Duodenal mucosa (tissue), 2 donors: ENCODE results near the gene GNGT1.

Source experiments
- H3K27ac ChIP-seq: one replicate; pipeline ENCODE4 v1.7.0; 2013; ENCODE audit warnings: low read depth, low read length
- H3K27me3 ChIP-seq, 2 donors: one replicate each; pipeline ENCODE4 v1.7.0; 2013; ENCODE audit warnings: low read length in 2 of 2, control low read depth in 1 of 2; ENCODE audit not compliant: insufficient read depth in 2 of 2, control insufficient read depth in 1 of 2
- H3K36me3 ChIP-seq, 2 donors: one replicate each; pipeline ENCODE4 v1.7.0; 2013; ENCODE audit warnings: low read length in 2 of 2, control low read depth in 1 of 2; ENCODE audit not compliant: insufficient read depth in 2 of 2, control insufficient read depth in 1 of 2
- H3K4me1 ChIP-seq, 2 donors: one replicate each; pipeline ENCODE4 v1.7.0; 2013; ENCODE audit warnings: low read length in 2 of 2, control low read depth in 1 of 2; ENCODE audit not compliant: insufficient read depth in 2 of 2, control insufficient read depth in 1 of 2
- H3K4me3 ChIP-seq, 2 donors: one replicate each; pipeline ENCODE4 v1.7.0; 2013; ENCODE audit warnings: low read length in 2 of 2, low read depth in 1 of 2
- H3K9ac ChIP-seq, 2 donors: one replicate each; pipeline ENCODE4 v1.7.0; 2013; ENCODE audit warnings: low read length in 2 of 2, low read depth in 1 of 2
- H3K9me3 ChIP-seq, 2 donors: one replicate each; pipeline ENCODE4 v1.7.0; 2013; ENCODE audit warnings: low read length in 2 of 2, control low read depth in 1 of 2; ENCODE audit not compliant: control insufficient read depth in 1 of 2

The GNGT1 gene

DNA sequence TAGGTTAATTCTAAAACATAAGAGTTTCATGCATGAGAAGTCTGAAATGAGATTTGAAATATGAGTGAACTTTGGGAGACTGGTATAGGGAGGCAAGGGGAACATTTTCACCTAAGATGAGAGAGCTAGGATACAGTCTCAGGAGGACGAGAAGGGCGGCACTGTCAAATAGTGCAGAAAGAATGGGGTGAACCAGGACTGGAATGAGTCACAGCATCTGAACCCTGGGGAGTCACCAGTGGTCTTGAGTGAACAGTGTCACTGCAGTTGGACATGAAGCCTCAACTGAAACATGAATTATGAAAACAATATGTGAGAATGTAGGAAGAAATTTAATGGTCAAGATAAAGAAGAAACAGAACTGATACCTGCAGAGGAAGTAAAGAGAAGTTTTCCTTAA, 48.9 kb downstream of the GNGT1 start:
- Histone ChIP-seq H3K36me3 (no peaks in the 10 kb centered on the region), H3K4me1 (no peaks in the 10 kb centered on the region), H3K9me3 (no peaks in the 10 kb centered on the region), H3K4me3 (no peak overlapping the region), H3K27me3 (no peaks in the 10 kb centered on the region), H3K27ac (no peak overlapping the region), H3K9ac (no peak overlapping the region)

DNA sequence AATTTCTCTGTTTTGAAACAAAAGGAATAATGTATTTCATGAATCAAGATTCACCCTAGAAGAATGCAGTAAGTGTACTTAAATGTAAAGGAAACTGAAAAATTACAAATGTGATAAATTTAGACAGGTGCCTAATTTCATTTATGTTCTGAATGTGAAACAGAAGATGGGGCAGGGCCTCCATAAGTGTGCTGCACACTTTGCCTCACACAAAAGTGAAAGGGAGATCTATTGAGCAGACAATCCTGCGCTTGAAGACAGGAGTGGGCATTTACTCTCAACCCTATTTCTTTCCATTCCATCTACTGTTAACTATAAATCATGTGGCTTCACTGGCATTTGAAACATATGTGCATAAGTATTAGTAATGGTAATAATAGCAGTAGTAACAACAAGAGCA, 51.4 kb downstream of the GNGT1 start:
- no peaks in the 10 kb centered on the region for H3K4me1 ChIP-seq
- no peak overlapping the region for H3K9ac ChIP-seq
- no peaks in the 10 kb centered on the region for H3K27me3 ChIP-seq
- no peaks in the 10 kb centered on the region for H3K9me3 ChIP-seq
- H3K27ac ChIP-seq = no peak overlapping the region
- no peak overlapping the region for H3K4me3 ChIP-seq
- no peaks in the 10 kb centered on the region for H3K36me3 ChIP-seq

DNA sequence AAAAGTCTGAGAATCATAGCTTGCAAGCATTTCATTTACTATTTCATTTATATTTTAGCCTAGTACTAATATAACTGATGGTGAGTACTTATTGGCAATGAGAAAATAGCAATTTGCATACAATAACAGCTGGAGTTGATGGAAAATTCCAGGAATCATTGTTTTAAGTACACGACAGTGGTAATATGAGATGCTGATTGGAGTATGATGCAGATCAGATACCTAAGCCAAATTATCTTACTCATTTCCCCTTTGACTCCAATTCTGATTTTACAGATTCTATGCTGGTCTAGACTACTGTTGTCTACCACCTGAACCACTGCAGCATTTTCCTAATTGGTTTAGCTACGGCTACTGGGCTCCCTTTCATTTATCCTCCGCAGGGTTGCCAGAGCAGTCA, 51.8 kb downstream of the GNGT1 start:
- no peak overlapping the region for H3K27ac ChIP-seq
- H3K4me1 ChIP-seq = no peaks in the 10 kb centered on the region
- no peak overlapping the region for H3K9ac ChIP-seq
- no peak overlapping the region for H3K4me3 ChIP-seq
- H3K27me3 ChIP-seq = no peaks in the 10 kb centered on the region
- H3K9me3 ChIP-seq = no peaks in the 10 kb centered on the region
- no peaks in the 10 kb centered on the region for H3K36me3 ChIP-seq

DNA sequence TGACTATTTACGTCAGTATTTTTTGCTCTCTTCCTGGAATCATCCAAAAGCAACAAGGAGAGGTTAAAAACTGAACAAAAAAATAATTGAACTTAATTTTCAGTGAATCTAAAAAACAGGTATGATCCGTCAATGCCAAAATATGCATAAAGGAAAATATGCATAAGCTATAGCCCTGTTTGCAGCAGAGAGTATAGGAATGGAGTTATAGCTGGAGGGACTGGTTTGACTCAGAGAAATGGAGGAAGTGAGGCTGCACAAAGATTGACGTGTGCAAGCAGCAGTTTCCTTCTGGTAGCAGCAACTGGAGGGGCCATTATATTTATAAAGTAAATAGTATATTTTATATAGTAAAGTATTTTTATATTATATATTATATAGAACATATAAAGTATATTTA, 52.3 kb downstream of the GNGT1 start:
- H3K4me3 ChIP-seq = no peak overlapping the region
- H3K27ac ChIP-seq = no peak overlapping the region
- H3K4me1 ChIP-seq = no peaks in the 10 kb centered on the region
- H3K9ac ChIP-seq = no peak overlapping the region
- no peaks in the 10 kb centered on the region for H3K9me3 ChIP-seq
- H3K36me3 ChIP-seq = no peaks in the 10 kb centered on the region
- no peaks in the 10 kb centered on the region for H3K27me3 ChIP-seq
